NB4 (cell line): Measurements from ENCODE around the gene TRMT5.

Source experiments
- MYC ChIP-seq: IDR thresholded peaks from 2 replicates; pipeline ENCODE4 v1.6.1; 2011; ENCODE audit warnings: low read depth, low read length
- POLR2A ChIP-seq: IDR thresholded peaks from 2 replicates; pipeline ENCODE4 v1.6.1; 2011; ENCODE audit warnings: mild to moderate bottlenecking; ENCODE audit not compliant: insufficient read length; ENCODE audit errors: extremely low read depth
- TF ChIP-seq, protein P1 (sequence below): IDR thresholded peaks from 2 replicates; pipeline ENCODE4 v1.6.1; 2011; ENCODE audit warnings: low read depth, low read length
- TF ChIP-seq, protein P2 (sequence below): IDR thresholded peaks from one replicate; pipeline ENCODE4 v1.5.1; 2012; ENCODE audit warnings: low read depth, low read length

DNA sequence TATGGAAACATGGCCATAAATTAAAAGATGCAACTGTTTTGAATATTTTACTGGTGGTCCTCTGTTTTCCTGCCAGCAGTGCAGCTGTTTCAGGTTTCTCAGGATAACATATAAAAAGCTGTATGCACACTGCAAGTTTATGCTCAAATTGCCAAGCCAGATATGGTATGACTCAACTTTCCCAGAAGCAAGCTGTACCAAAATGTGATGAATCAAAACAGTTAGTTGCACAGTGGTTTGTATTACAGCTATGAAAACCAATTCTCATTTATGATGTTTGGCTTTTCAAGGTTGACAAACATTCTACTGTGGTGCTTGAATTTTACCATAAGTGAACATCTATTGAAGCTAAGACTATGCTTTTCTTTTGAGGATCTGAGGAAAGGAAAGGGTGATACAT is 15.5 kb downstream of the TRMT5 start:
- TF ChIP-seq, protein P1, sequence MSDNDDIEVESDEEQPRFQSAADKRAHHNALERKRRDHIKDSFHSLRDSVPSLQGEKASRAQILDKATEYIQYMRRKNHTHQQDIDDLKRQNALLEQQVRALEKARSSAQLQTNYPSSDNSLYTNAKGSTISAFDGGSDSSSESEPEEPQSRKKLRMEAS: no peak
- TF ChIP-seq POLR2A: no peak
- TF ChIP-seq, protein P2, sequence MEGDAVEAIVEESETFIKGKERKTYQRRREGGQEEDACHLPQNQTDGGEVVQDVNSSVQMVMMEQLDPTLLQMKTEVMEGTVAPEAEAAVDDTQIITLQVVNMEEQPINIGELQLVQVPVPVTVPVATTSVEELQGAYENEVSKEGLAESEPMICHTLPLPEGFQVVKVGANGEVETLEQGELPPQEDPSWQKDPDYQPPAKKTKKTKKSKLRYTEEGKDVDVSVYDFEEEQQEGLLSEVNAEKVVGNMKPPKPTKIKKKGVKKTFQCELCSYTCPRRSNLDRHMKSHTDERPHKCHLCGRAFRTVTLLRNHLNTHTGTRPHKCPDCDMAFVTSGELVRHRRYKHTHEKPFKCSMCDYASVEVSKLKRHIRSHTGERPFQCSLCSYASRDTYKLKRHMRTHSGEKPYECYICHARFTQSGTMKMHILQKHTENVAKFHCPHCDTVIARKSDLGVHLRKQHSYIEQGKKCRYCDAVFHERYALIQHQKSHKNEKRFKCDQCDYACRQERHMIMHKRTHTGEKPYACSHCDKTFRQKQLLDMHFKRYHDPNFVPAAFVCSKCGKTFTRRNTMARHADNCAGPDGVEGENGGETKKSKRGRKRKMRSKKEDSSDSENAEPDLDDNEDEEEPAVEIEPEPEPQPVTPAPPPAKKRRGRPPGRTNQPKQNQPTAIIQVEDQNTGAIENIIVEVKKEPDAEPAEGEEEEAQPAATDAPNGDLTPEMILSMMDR: no peak
- no peak for TF ChIP-seq MYC
